22Rv1 (cell line): ENCODE data around the gene CREB5.

Experiments used
- H3K27ac ChIP-seq: fragments of 450-650 bp; 2 replicates; pipeline ENCODE4 v1.5.1; 2017
- CTCF ChIP-seq: fragments of 450-650 bp; IDR thresholded peaks from 2 replicates; pipeline ENCODE4 v1.5.1; 2017; ENCODE audit warnings: mild to moderate bottlenecking
- ZFX ChIP-seq: fragments of 450-650 bp; IDR thresholded peaks from 2 replicates; pipeline ENCODE4 v1.6.1; 2017; ENCODE audit warnings: antibody characterized with exemption, borderline replicate concordance

CREB5 gene

GRCh38 chr7:28806841-28807240 lies 394.5 kb downstream of the CREB5 start:
- H3K27ac ChIP-seq, result no peak overlapping the region
- TF ChIP-seq ZFX (no peak), CTCF (no peak)

- no peak overlapping the region for H3K27ac ChIP-seq
- TF ChIP-seq ZFX, result no peak
These were observed 395.2 kb downstream of the CREB5 start for GRCh38 chr7:28807396-28807994.

GRCh38 chr7:28808796-28809533 lies 396.6 kb downstream of the CREB5 start:
- TF ChIP-seq ZFX (no peak), CTCF (no peak)
- no peak overlapping the region for H3K27ac ChIP-seq

- TF ChIP-seq ZFX (no peak), CTCF (no peak)
- no peak overlapping the region for H3K27ac ChIP-seq
These were observed 398.7 kb downstream of the CREB5 start for GRCh38 chr7:28811008-28811407.

- TF ChIP-seq CTCF (no peak), ZFX (no peak)
These were observed 399.5 kb downstream of the CREB5 start for GRCh38 chr7:28811701-28812430.

GRCh38 chr7:28812616-28813015 lies 400.3 kb downstream of the CREB5 start:
- no peak for TF ChIP-seq ZFX
- TF ChIP-seq CTCF, result no peak
- H3K27ac ChIP-seq, result no peak overlapping the region

More at GRCh38 chr7:28811701-28812430, 399.5 kb downstream of the CREB5 start:
- no peak overlapping the region for H3K27ac ChIP-seq

GRCh38 chr7:28813243-28813962 lies 401.1 kb downstream of the CREB5 start:
- H3K27ac ChIP-seq, result no peak overlapping the region
- TF ChIP-seq ZFX, result no peak
- no peak for TF ChIP-seq CTCF
